ENCODE measurements around the gene FAM161B.

DNA sequence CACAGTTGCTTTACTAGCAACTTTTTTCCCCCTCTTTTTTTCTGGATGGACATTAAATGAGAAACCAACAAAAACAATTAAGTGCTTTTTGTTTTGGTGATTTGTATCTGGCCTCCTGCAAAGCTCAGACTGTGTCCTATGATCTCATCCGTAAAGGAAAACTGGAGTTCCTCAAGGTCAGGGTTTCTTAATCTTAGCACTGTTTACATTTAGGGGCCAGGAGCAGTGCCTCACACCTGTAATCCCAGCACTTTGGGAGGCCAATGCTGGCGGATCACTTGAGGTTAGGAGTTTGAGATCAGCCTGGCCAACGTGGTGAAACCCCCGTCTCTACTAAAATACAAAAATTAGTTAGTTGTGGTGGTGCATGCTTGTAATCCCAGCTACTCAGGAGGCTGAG is 41.2 kb upstream of the FAM161B start:
- TF ChIP-seq, protein P1, sequence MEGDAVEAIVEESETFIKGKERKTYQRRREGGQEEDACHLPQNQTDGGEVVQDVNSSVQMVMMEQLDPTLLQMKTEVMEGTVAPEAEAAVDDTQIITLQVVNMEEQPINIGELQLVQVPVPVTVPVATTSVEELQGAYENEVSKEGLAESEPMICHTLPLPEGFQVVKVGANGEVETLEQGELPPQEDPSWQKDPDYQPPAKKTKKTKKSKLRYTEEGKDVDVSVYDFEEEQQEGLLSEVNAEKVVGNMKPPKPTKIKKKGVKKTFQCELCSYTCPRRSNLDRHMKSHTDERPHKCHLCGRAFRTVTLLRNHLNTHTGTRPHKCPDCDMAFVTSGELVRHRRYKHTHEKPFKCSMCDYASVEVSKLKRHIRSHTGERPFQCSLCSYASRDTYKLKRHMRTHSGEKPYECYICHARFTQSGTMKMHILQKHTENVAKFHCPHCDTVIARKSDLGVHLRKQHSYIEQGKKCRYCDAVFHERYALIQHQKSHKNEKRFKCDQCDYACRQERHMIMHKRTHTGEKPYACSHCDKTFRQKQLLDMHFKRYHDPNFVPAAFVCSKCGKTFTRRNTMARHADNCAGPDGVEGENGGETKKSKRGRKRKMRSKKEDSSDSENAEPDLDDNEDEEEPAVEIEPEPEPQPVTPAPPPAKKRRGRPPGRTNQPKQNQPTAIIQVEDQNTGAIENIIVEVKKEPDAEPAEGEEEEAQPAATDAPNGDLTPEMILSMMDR (IDR thresholded peaks at IDR 0.05): no peak
- TF ChIP-seq EZH2 (IDR thresholded peaks at IDR 0.05) (no peak), EZH2phosphoT487 (IDR thresholded peaks at IDR 0.05) (no peak)

Measured in neural progenitor cell (in vitro differentiated cells).